HepG2 (cell line): ENCODE measurements around the gene NBR1. TPM values are rescaled to one million over a fixed set of nuclear protein-coding genes. Genes with fewer than 3 reads are reported as not detected.

ENCODE experiments used
- CEBPB ChIP-seq: IDR thresholded peaks from 2 replicates; pipeline ENCODE4 v1.6.1; 2011; ENCODE audit warnings: low read depth, low read length, improper control_type of control experiment, borderline replicate concordance
- CENPBD1 ChIP-seq: sonication (generic); formaldehyde crosslinking; IDR thresholded peaks from 2 replicates; pipeline ENCODE4 v1.8.0; 2022; ENCODE audit warnings: missing genetic modification reagents, low read depth, mild to moderate bottlenecking, borderline replicate concordance
- CREB3 ChIP-seq: sonication (generic); formaldehyde crosslinking; IDR thresholded peaks from 2 replicates; pipeline ENCODE4 v1.5.0; 2020; ENCODE audit warnings: missing genetic modification reagents
- GPN1 ChIP-seq: sonication (generic); formaldehyde crosslinking; IDR thresholded peaks from 2 replicates; pipeline ENCODE4 v1.5.1; 2020; ENCODE audit warnings: missing genetic modification reagents, borderline replicate concordance
- HDAC1 ChIP-seq: sonication (generic); formaldehyde crosslinking; IDR thresholded peaks from 2 replicates; pipeline ENCODE4 v1.5.1; 2020; ENCODE audit warnings: mild to moderate bottlenecking, missing genetic modification reagents
- HNF4G ChIP-seq, 2 experiments: sonication (generic) in 1 of 2; formaldehyde crosslinking in 1 of 2; IDR thresholded peaks; 2 replicates each; pipeline versions ENCODE4 v1.4.0 to v1.6.1; 2011 to 2020; ENCODE audit warnings: borderline replicate concordance in 2 of 2, low read depth in 2 of 2, mild to moderate bottlenecking in 2 of 2, low read length in 1 of 2, missing genetic modification reagents in 1 of 2, moderate library complexity in 1 of 2
- MBD4 ChIP-seq: IDR thresholded peaks from 2 replicates; pipeline ENCODE4 v1.6.1; 2012; ENCODE audit warnings: low read length, inconsistent platforms, borderline replicate concordance
- RAD51 ChIP-seq: fragments of 450-650 bp; IDR thresholded peaks from 2 replicates; pipeline ENCODE4 v1.6.1; 2016; ENCODE audit warnings: borderline replicate concordance
- TIGD3 ChIP-seq: sonication (generic); formaldehyde crosslinking; IDR thresholded peaks from 2 replicates; pipeline ENCODE4 v1.5.1; 2020; ENCODE audit warnings: mild to moderate bottlenecking, missing genetic modification reagents, borderline replicate concordance
- XBP1 ChIP-seq: sonication (generic); formaldehyde crosslinking; IDR thresholded peaks from 2 replicates; pipeline ENCODE4 v1.5.0; 2020; ENCODE audit warnings: missing genetic modification reagents
- ZMYM4 ChIP-seq: sonication (generic); formaldehyde crosslinking; IDR thresholded peaks from 2 replicates; pipeline ENCODE4 v1.8.1; 2023; ENCODE audit warnings: mild to moderate bottlenecking, missing genetic modification reagents
- ZNF512B ChIP-seq: sonication (generic); formaldehyde crosslinking; IDR thresholded peaks from 2 replicates; pipeline ENCODE4 v1.5.1; 2020; ENCODE audit warnings: missing genetic modification reagents, mild to moderate bottlenecking, borderline replicate concordance
- ZNF660 ChIP-seq: sonication (generic); formaldehyde crosslinking; IDR thresholded peaks from 2 replicates; pipeline ENCODE4 v1.5.1; 2020; ENCODE audit warnings: mild to moderate bottlenecking, low read depth, missing genetic modification reagents, borderline replicate concordance
- ZNF772 ChIP-seq: sonication (generic); formaldehyde crosslinking; IDR thresholded peaks from 2 replicates; pipeline ENCODE4 v1.5.0; 2020; ENCODE audit warnings: mild to moderate bottlenecking, missing genetic modification reagents
- polyA plus RNA-seq, 8 experiments: library from polyadenylated mRNA; depleted of rRNA in 3 of 8; stranded (reverse) in 7 of 8; unstranded in 1 of 8; fragments of >200 nt; fragmentation: Illumina TruSeq in 4 of 8; extraction: Trizol in 4 of 8; gene quantifications; 2 replicates each; pipeline versions ENCODE4 v1.2.1 to v1.2.3, GENCODE V29; 2011 to 2016; ENCODE audit warnings: low read depth in 4 of 8, missing spikeins in 1 of 8, mixed read lengths in 1 of 8; ENCODE audit not compliant: insufficient read depth in 1 of 8
- total RNA-seq, 5 experiments: library from RNA; depleted of rRNA; stranded (reverse); fragments of >200 nt; fragmentation: Illumina TruSeq; extraction: Trizol; gene quantifications; 2 replicates each; pipeline ENCODE4 v1.2.3, GENCODE V29; 2016; ENCODE audit warnings: low read depth in 1 of 5
- TF ChIP-seq, protein P1 (sequence below): sonication (generic); formaldehyde crosslinking; IDR thresholded peaks from 2 replicates; pipeline ENCODE4 v1.5.0; 2020; ENCODE audit warnings: mild to moderate bottlenecking, missing genetic modification reagents, moderate library complexity
- TF ChIP-seq, protein P2 (sequence below): sonication (generic); formaldehyde crosslinking; IDR thresholded peaks from 2 replicates; pipeline ENCODE4 v1.8.1; 2022; ENCODE audit warnings: low read depth, mild to moderate bottlenecking, missing genetic modification reagents

The NBR1 gene
- total and polyA plus RNA-seq, 2 of the 13 experiments (the other 11 are each of a cell fraction or from before 2014, with no cell fraction given), result 51.7 to 121 TPM

GRCh38 chr17:43170766-43171585 lies at the start of gene NBR1 (continued):
- TF ChIP-seq GPN1, result no peak
- peak; percentile 28; the same call in 1 of the 2 replicates for TF ChIP-seq TIGD3 (CRISPR knock-in tag)
- TF ChIP-seq, protein P1, sequence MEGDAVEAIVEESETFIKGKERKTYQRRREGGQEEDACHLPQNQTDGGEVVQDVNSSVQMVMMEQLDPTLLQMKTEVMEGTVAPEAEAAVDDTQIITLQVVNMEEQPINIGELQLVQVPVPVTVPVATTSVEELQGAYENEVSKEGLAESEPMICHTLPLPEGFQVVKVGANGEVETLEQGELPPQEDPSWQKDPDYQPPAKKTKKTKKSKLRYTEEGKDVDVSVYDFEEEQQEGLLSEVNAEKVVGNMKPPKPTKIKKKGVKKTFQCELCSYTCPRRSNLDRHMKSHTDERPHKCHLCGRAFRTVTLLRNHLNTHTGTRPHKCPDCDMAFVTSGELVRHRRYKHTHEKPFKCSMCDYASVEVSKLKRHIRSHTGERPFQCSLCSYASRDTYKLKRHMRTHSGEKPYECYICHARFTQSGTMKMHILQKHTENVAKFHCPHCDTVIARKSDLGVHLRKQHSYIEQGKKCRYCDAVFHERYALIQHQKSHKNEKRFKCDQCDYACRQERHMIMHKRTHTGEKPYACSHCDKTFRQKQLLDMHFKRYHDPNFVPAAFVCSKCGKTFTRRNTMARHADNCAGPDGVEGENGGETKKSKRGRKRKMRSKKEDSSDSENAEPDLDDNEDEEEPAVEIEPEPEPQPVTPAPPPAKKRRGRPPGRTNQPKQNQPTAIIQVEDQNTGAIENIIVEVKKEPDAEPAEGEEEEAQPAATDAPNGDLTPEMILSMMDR (CRISPR knock-in tag), result peak; percentile 79
- TF ChIP-seq CEBPB, result no peak
- peak; percentile 25; the same call in 1 of the 2 replicates for TF ChIP-seq CREB3 (CRISPR knock-in tag)
- TF ChIP-seq MBD4, result no peak; the same call in 1 of the 2 replicates
- TF ChIP-seq, protein P2, sequence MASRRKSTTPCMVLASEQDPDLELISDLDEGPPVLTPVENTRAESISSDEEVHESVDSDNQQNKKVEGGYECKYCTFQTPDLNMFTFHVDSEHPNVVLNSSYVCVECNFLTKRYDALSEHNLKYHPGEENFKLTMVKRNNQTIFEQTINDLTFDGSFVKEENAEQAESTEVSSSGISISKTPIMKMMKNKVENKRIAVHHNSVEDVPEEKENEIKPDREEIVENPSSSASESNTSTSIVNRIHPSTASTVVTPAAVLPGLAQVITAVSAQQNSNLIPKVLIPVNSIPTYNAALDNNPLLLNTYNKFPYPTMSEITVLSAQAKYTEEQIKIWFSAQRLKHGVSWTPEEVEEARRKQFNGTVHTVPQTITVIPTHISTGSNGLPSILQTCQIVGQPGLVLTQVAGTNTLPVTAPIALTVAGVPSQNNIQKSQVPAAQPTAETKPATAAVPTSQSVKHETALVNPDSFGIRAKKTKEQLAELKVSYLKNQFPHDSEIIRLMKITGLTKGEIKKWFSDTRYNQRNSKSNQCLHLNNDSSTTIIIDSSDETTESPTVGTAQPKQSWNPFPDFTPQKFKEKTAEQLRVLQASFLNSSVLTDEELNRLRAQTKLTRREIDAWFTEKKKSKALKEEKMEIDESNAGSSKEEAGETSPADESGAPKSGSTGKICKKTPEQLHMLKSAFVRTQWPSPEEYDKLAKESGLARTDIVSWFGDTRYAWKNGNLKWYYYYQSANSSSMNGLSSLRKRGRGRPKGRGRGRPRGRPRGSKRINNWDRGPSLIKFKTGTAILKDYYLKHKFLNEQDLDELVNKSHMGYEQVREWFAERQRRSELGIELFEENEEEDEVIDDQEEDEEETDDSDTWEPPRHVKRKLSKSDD (CRISPR knock-in tag), result peak; percentile 92
- no peak for TF ChIP-seq ZNF660 (CRISPR knock-in tag)
- TF ChIP-seq CENPBD1 (CRISPR knock-in tag), result no peak; the same call in 1 of the 2 replicates
- TF ChIP-seq XBP1 (CRISPR knock-in tag), result 0 out of 2 replicates have a peak, but pooled peaks have one; percentile 1
- TF ChIP-seq HDAC1, result peak; percentile 79
- TF ChIP-seq HNF4G (IDR thresholded peaks at IDR 0.05; ENCODE audit: borderline replicate concordance, low read depth, low read length), result no peak
- TF ChIP-seq HNF4G (CRISPR knock-in tag; IDR thresholded peaks at IDR 0.05; ENCODE audit: borderline replicate concordance, low read depth), result peak; percentile 16; the same call in 1 of the 2 replicates
- peak; percentile 83 for TF ChIP-seq ZMYM4 (CRISPR knock-in tag)
- peak; percentile 4; the same call in 1 of the 2 replicates for TF ChIP-seq ZNF772 (CRISPR knock-in tag)
- no peak for TF ChIP-seq RAD51
- TF ChIP-seq ZNF512B (CRISPR knock-in tag), result peak; percentile 68; the same call in 1 of the 2 replicates
